Measurements from ENCODE around the gene KAT8.
A peak's percentile ranks its signal among the peaks of the same experiment; 100 is the strongest.
"Not testable (repeated sequence)": the region's sequence is repeated elsewhere in the genome, so short reads cannot be mapped to it uniquely, and the experiment has no call there.

Gene KAT8

DNA sequence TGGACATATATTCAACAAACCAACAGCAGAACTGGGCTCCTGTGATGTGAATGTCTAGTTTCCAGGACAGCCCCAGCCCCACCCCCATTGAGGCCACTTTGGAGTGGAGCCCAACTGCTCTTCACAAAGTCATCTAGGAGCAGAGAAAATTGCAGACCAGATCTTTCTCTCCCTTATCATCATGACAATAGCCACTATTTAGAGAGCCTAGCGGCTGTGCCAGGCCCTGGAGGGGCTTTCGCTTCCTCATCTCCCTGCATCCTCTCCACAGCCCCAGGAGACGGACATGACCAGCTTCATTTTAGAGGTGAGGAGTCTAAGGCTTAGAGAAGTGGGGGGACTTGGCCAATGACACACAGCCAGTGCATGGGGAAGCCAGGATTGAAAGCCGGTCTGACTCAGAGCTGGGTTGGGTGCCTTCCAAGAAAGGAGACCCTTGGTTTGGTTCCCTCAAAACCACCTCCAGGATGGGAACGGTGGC lies 16.7 kb downstream of the KAT8 start:
- FAIRE-seq, result no peak

- no peak for FAIRE-seq
Observed at GRCh38 chr16:31134625-31135534, 17.4 kb downstream of the KAT8 start.

- FAIRE-seq, result no peak
Observed at GRCh38 chr16:31135535-31136286, 18.2 kb downstream of the KAT8 start, which contains the start of gene PRSS8. Gene PRSS8, minus strand, starts transcription at chr16:31135727. Its CDS starts 229 bp downstream, at chr16:31135498.

DNA sequence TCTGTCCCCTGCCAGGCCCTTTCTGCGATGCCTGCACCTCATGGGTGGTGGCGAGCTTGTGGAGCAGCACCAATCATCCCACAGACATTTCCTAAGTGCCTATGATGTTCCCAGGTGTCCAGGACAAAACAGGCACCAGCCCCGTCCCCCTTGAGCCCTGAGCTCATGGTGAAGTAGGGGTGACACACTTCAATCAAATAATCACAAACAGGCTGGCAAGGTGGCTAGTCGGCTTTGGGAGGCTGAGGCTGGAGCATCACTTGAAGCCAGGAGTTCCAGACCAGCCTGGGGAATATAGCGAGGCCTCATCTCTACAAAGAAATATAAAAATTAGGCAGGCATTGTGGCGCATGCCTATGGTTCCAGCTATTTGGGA lies 18.8 kb downstream of the KAT8 start:
- no peak for FAIRE-seq

DNA sequence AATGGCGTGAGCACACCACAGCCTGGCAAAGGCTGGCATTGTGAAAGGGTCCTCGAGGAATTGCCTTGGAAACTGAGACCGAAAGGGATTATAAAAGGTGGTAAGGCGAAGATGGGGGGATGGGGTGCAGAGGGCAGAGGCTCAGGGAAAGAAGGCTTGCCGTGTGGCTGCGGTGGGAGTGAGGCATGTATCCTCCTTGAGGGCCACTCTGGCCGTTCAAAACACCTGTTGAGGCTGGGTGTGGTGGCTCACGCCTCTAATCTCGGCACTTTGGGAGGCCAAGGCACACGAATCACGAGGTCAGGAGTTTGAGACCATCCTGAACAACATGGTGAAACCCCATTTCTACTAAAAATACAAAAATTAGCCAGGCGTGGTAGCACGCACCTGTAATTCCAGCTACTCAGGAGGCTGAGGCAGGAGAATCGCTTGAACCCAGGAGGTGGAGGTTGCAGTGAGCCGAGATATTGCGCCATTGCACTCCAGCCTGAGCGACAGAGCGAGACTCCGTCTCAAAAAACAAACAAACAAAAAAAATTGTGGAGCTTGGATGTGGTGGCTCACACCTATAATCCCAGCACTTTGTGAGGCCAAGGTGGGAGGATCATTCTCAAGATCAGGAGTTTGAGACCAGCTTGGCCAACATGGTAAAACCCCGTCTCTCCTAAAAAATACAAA lies 19.5 kb downstream of the KAT8 start:
- FAIRE-seq, result not testable (repeated sequence)

- FAIRE-seq, result no peak
Observed at GRCh38 chr16:31138621-31139578, 21.4 kb downstream of the KAT8 start.

DNA sequence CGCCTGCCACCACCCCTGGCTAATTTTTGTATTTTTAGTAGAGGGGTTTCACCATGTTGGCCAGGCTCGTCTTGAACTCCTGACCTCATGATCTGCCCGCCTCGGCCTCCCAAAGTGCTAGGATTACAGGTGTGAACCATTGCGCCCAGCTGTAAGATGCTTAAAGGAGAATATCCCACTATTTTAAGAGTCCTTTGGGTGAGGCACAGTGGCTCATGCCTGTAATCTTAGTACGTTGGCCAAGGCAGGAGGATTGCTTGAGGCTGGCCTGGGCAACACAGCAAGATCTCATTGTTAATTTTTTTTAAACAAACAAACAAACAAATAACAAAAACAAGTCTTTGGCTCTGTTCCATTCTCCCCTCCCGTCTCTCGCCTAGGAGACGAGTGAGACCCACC lies 23.6 kb downstream of the KAT8 start:
- not testable (repeated sequence) for FAIRE-seq

DNA sequence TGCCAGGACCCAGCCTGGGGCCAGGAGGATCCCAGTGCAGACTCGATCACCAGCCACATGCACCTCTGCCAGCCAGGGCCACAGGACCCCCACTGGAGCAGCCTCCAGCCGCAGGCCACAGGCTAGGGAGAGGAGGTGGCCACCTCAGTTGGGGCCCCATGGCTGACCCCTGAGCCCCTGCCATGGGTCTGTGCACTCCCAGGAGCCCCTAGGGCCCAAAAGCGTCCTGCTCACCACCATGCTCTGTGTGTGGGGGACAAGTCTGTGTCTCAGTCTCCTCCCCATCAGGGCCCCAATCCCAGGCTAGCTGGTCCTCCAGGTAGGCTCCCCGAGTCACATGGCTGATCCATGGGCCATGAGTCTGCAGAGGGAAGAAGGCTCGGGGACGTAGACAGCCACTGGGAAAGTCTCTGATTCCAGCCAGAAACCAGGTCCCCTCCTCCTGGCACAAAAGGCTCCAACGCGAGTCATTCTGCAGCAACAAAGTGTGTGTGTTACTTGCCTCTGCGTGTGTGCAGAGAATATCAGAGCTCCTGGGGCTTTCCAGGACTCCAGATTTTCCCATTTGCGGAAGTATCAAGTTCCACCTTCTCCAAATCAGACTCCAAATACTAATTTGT lies 24.1 kb downstream of the KAT8 start:
- FAIRE-seq, result no peak

DNA sequence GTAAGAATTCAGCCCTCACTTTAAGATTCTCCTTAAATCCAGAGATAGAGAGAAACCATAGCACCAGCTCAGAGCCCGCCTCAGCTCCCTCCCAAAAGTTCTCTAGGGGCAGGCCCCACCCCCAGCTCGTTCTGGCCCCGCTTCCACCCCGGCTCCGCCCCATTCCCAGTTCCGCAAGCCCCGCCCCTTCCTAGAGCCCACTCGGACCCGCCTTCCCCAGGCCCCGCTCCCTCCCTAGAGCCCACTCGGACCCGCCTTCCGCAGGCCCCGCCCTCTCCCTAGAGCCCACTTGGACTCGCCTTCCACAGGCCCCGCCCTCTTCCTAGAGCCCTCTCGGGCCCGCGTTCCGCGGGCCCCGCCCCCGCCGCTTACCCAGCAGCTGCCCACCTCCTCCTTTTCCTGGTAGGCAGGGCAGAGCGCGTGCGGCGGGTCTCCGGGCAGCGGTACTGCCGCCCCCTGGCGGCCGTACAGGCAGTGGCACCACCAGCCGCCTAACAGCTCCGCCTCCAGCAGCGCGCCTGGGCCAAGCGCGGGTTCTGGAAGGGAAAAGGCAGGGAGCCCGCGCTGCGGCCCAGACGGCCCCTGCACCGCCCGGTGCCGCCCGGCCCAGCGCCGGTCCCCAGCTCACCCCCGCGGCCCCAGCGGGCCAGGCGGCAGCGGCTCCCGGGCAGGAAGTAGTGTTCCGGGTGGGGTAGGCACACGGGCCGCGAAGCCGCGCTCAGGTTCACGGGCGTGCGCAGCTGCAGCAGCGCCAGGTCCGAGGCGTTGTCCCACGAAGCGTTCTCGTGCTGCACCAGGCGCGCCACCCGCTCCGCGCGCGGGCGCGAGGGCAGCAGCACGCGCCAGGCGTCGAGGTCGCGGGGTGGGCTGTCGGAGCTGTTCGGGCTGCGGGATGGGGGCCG lies 24.9 kb downstream of the KAT8 start:
- FAIRE-seq, result peak; percentile 97

GRCh38 chr16:31143011-31143693 lies 25.7 kb downstream of the KAT8 start:
- FAIRE-seq, result no peak

GRCh38 chr16:31143694-31144148 lies 26.3 kb downstream of the KAT8 start:
- FAIRE-seq, result no peak

DNA sequence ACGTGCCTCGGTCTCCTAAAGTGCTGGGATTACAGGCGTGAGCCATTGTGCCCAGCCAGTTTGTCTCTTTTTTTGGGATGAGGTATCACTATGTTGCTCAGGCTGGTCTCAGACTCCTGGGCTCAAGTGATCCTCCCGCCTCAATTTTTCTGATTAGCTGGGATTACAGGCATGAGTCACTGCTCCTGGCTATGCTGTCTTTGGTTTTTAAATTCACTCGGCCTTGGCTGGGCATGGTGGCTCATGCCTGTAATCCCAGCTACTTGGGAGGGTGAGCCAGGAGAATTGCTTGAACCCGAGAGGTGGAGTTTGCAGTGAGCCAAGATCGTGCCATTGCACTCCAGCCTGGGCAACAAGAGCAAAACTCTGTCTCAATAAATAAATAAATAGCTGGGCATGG lies 27.0 kb downstream of the KAT8 start:
- FAIRE-seq, result not testable (repeated sequence)

GRCh38 chr16:31145398-31145990 lies 28.0 kb downstream of the KAT8 start:
- FAIRE-seq, result no peak

GRCh38 chr16:31147574-31147973 lies 30.1 kb downstream of the KAT8 start:
- no peak for FAIRE-seq

GRCh38 chr16:31148281-31148728 lies 30.8 kb downstream of the KAT8 start:
- FAIRE-seq, result no peak

DNA sequence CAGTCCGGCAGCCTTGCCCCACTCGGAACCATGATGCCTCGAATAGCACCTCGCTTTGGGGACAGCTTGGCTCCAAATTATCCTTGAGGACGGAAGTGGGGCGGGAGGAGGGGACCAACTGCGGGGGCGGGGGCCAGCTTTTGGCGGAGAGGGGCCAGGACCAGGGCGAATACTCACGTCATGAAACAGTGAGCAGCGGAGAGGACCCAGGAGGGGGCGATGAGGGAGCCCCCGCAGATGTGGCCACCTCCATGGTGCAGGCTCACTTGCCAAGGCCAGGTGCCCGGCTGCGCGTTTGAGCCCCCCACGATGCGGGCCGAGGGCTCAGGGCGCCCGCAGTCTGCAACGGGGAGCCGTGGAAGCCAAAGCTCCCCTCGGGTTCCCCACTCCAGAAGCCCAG lies 31.4 kb downstream of the KAT8 start:
- FAIRE-seq, result no peak

- FAIRE-seq, result no peak
Observed at GRCh38 chr16:31149332-31149731, 31.9 kb downstream of the KAT8 start.

- FAIRE-seq, result no peak
Observed at GRCh38 chr16:31149894-31150890, 32.7 kb downstream of the KAT8 start, which contains the start of gene PRSS36. Gene PRSS36, minus strand, starts transcription at chr16:31150066. Its CDS starts 31 bp downstream, at chr16:31150035.
